Neuronal stem cell (in vitro differentiated cells): Measurements from ENCODE around the gene TBC1D10A.
A peak's percentile ranks its signal among the peaks of the same experiment; 100 is the strongest.

Source experiments
- DNase-seq: peaks from one replicate; pipeline ENCODE4 v3.0.0-alpha.2; 2013; ENCODE audit warnings: low spot score
- H2AFZ ChIP-seq: one replicate; pipeline ENCODE4 v1.6.1; 2013; ENCODE audit warnings: mild to moderate bottlenecking, low read length, inconsistent platforms
- H2AK5ac ChIP-seq: 2 replicates; pipeline ENCODE4 v1.6.1; 2013; ENCODE audit warnings: low read depth, mild to moderate bottlenecking, inconsistent platforms, low read length, moderate library complexity, mixed read lengths
- H2BK120ac ChIP-seq: 2 replicates; pipeline ENCODE4 v1.6.1; 2013; ENCODE audit warnings: low read depth, mild to moderate bottlenecking, inconsistent platforms, low read length, moderate library complexity, mixed read lengths
- H2BK12ac ChIP-seq: one replicate; pipeline ENCODE4 v1.6.1; 2013; ENCODE audit warnings: low read length, inconsistent platforms
- H2BK15ac ChIP-seq: 2 replicates; pipeline ENCODE4 v1.6.1; 2013; ENCODE audit warnings: mild to moderate bottlenecking, low read length, inconsistent platforms, mixed read lengths
- H2BK5ac ChIP-seq: one replicate; pipeline ENCODE4 v1.6.1; 2013; ENCODE audit warnings: inconsistent platforms, mild to moderate bottlenecking, low read length, moderate library complexity
- H3K14ac ChIP-seq: one replicate; pipeline ENCODE4 v1.6.1; 2013; ENCODE audit warnings: low read length, inconsistent platforms
- H3K18ac ChIP-seq: 2 replicates; pipeline ENCODE4 v1.6.1; 2013; ENCODE audit warnings: low read length, inconsistent platforms
- H3K23ac ChIP-seq: 2 replicates; pipeline ENCODE4 v1.6.1; 2013; ENCODE audit warnings: low read depth, mild to moderate bottlenecking, mixed read lengths, low read length, inconsistent platforms; ENCODE audit not compliant: poor library complexity
- H3K27ac ChIP-seq: replicated peaks from 3 replicates; pipeline ENCODE4 v1.5.1; 2013; ENCODE audit warnings: low read length, inconsistent platforms
- H3K27me3 ChIP-seq, 3 experiments: 2 replicates each; pipeline ENCODE4 v1.6.1; 2013; ENCODE audit warnings: low read length in 3 of 3, mild to moderate bottlenecking in 2 of 3, inconsistent platforms in 1 of 3, low read depth in 1 of 3, mixed read lengths in 1 of 3, moderate library complexity in 1 of 3; ENCODE audit not compliant: control insufficient read depth in 3 of 3, insufficient read depth in 3 of 3
- H3K36me3 ChIP-seq, 2 donors: replicated peaks in 1 of 2; 2 replicates each; pipeline ENCODE4 v1.6.1; 2013; ENCODE audit warnings: low read length in 2 of 2; ENCODE audit not compliant: control insufficient read depth in 2 of 2, insufficient read depth in 2 of 2
- H3K4ac ChIP-seq: 2 replicates; pipeline ENCODE4 v1.6.1; 2013; ENCODE audit warnings: inconsistent platforms, mild to moderate bottlenecking, low read length, moderate library complexity
- H3K4me1 ChIP-seq, 2 donors: 1 replicate in 1 of 2; 2 replicates in 1 of 2; pipeline ENCODE4 v1.6.1; 2013; ENCODE audit warnings: low read length in 2 of 2, low read depth in 1 of 2; ENCODE audit not compliant: control insufficient read depth in 2 of 2, insufficient read depth in 1 of 2
- H3K4me2 ChIP-seq: one replicate; pipeline ENCODE4 v1.6.1; 2013; ENCODE audit warnings: mild to moderate bottlenecking, low read length, inconsistent platforms; ENCODE audit not compliant: insufficient read depth, poor library complexity, severe bottlenecking
- H3K4me3 ChIP-seq, 2 donors: 2 replicates each; pipeline ENCODE4 v1.5.1; 2013; ENCODE audit warnings: low read length in 2 of 2, mild to moderate bottlenecking in 2 of 2, inconsistent platforms in 1 of 2, moderate library complexity in 1 of 2
- H3K79me1 ChIP-seq: one replicate; pipeline ENCODE4 v1.6.1; 2013; ENCODE audit warnings: low read depth, mild to moderate bottlenecking, inconsistent platforms, low read length, moderate library complexity
- H3K9ac ChIP-seq: one replicate; pipeline ENCODE4 v1.6.1; 2013; ENCODE audit warnings: mild to moderate bottlenecking, low read depth, low read length, inconsistent platforms; ENCODE audit not compliant: poor library complexity
- H3K9me3 ChIP-seq, 2 donors: replicated peaks in 1 of 2; 2 replicates each; pipeline versions ENCODE3 to v1.6.1; 2013; ENCODE audit warnings: low read length in 2 of 2, mild to moderate bottlenecking in 2 of 2, inconsistent platforms in 1 of 2, low read depth in 1 of 2, mixed read lengths in 1 of 2, moderate library complexity in 1 of 2; ENCODE audit not compliant: control insufficient read depth in 2 of 2, insufficient read depth in 1 of 2
- H4K8ac ChIP-seq: one replicate; pipeline ENCODE4 v1.6.1; 2013; ENCODE audit warnings: low read depth, mild to moderate bottlenecking, inconsistent platforms, low read length, moderate library complexity
- H4K91ac ChIP-seq: one replicate; pipeline ENCODE4 v1.6.1; 2013; ENCODE audit warnings: low read length, low read depth, mild to moderate bottlenecking, inconsistent platforms; ENCODE audit not compliant: poor library complexity
- WGBS, 2 donors: extraction: QIAGEN DNeasy Blood & Tissue Kit; methylation state at CpG; one replicate each; pipeline ENCODE4 v1.1.7; 2013; ENCODE audit warnings: missing lambda C conversion rate in 2 of 2, mixed read lengths in 1 of 2; ENCODE audit not compliant: insufficient read length in 2 of 2, insufficient replicate concordance in 1 of 2; ENCODE audit errors: extremely low coverage in 2 of 2; 5-methylcytosine and 5-hydroxymethylcytosine counted together

The TBC1D10A gene

GRCh38 chr22:30334646-30335045 lies 7.9 kb upstream of the TBC1D10A start:
- Histone ChIP-seq H2AFZ (no peak overlapping the region), H3K27ac (no peak overlapping the region), H4K91ac (peak overlapping the region; percentile 7), H3K9me3 (no peaks in the 10 kb centered on the region), H3K4me2 (no peak overlapping the region), H3K4me1 (no peaks in the 10 kb centered on the region), H3K14ac (no peak overlapping the region), H2BK15ac (no peak overlapping the region), H2BK120ac (no peak overlapping the region), H3K36me3 (peaks cover 55 to 94% of the 10 kb centered on the region in 2 donors), H3K23ac (no peak overlapping the region), H3K18ac (no peak overlapping the region), H3K4me3 (no peak overlapping the region), H3K79me1 (no peaks in the 10 kb centered on the region), H2BK5ac (no peak overlapping the region), H4K8ac (no peak overlapping the region), H2BK12ac (no peak overlapping the region), H3K4ac (no peak overlapping the region), H3K27me3 (no peaks in the 10 kb centered on the region), H3K9ac (no peak overlapping the region), H2AK5ac (no peak overlapping the region)
- DNase-seq = no peak
- no CpG with 5 or more reads among the region's 4 CpGs for WGBS, 2 donors

GRCh38 chr22:30333707-30334087 lies 7.0 kb upstream of the TBC1D10A start:
- Histone ChIP-seq H3K9me3 (no peaks in the 10 kb centered on the region), H4K8ac (no peak overlapping the region), H4K91ac (no peak overlapping the region), H3K27ac (no peak overlapping the region), H2AK5ac (no peak overlapping the region), H3K4me3 (no peak overlapping the region), H2BK12ac (no peak overlapping the region), H3K23ac (no peak overlapping the region), H3K4me2 (no peak overlapping the region), H3K14ac (no peak overlapping the region), H2BK120ac (no peak overlapping the region), H3K27me3 (no peaks in the 10 kb centered on the region), H2BK15ac (no peak overlapping the region), H3K79me1 (no peaks in the 10 kb centered on the region), H2BK5ac (no peak overlapping the region), H3K9ac (no peak overlapping the region), H3K18ac (no peak overlapping the region), H3K4ac (no peak overlapping the region), H2AFZ (no peak overlapping the region), H3K36me3 (peaks cover 47 to 86% of the 10 kb centered on the region in 2 donors), H3K4me1 (no peaks in the 10 kb centered on the region)
- no CpG with 5 or more reads among the region's 3 CpGs for WGBS, 2 donors
- no peak for DNase-seq

- Histone ChIP-seq H3K23ac (no peak overlapping the region), H2AFZ (no peak overlapping the region), H4K91ac (no peak overlapping the region), H3K79me1 (no peaks in the 10 kb centered on the region), H3K27me3 (no peaks in the 10 kb centered on the region), H2BK5ac (no peak overlapping the region), H3K18ac (no peak overlapping the region), H2BK15ac (no peak overlapping the region), H2BK12ac (no peak overlapping the region), H3K4ac (no peak overlapping the region), H3K27ac (no peak overlapping the region), H3K9ac (no peak overlapping the region), H3K14ac (no peak overlapping the region), H3K4me2 (no peak overlapping the region), H3K36me3 (peaks cover 43 to 84% of the 10 kb centered on the region in 2 donors), H3K4me3 (no peak overlapping the region), H3K4me1 (no peaks in the 10 kb centered on the region), H3K9me3 (no peaks in the 10 kb centered on the region), H2AK5ac (no peak overlapping the region), H4K8ac (no peak overlapping the region), H2BK120ac (no peak overlapping the region)
- DNase-seq = no peak
- WGBS, 2 donors = no CpG with 5 or more reads among the region's 2 CpGs
Observed at GRCh38 chr22:30332994-30333706, 6.4 kb upstream of the TBC1D10A start.

GRCh38 chr22:30332551-30332950 lies 5.8 kb upstream of the TBC1D10A start:
- Histone ChIP-seq H2AK5ac (no peak overlapping the region), H2BK120ac (no peak overlapping the region), H3K9me3 (no peaks in the 10 kb centered on the region), H3K27me3 (no peaks in the 10 kb centered on the region), H3K36me3 (peaks cover 39 to 79% of the 10 kb centered on the region in 2 donors), H3K4ac (no peak overlapping the region), H3K27ac (no peak overlapping the region), H3K18ac (no peak overlapping the region), H3K4me1 (no peaks in the 10 kb centered on the region), H4K91ac (no peak overlapping the region), H2BK12ac (no peak overlapping the region), H3K14ac (no peak overlapping the region), H2AFZ (no peak overlapping the region), H3K4me2 (no peak overlapping the region), H3K4me3 (no peak overlapping the region), H4K8ac (no peak overlapping the region), H2BK5ac (no peak overlapping the region), H2BK15ac (no peak overlapping the region), H3K9ac (no peak overlapping the region), H3K23ac (no peak overlapping the region), H3K79me1 (no peaks in the 10 kb centered on the region)
- DNase-seq = no peak
- no CpG with 5 or more reads among the region's 5 CpGs for WGBS, 2 donors
